Measurements from ENCODE around the gene ANAPC13.

- TF ChIP-seq, protein P1, sequence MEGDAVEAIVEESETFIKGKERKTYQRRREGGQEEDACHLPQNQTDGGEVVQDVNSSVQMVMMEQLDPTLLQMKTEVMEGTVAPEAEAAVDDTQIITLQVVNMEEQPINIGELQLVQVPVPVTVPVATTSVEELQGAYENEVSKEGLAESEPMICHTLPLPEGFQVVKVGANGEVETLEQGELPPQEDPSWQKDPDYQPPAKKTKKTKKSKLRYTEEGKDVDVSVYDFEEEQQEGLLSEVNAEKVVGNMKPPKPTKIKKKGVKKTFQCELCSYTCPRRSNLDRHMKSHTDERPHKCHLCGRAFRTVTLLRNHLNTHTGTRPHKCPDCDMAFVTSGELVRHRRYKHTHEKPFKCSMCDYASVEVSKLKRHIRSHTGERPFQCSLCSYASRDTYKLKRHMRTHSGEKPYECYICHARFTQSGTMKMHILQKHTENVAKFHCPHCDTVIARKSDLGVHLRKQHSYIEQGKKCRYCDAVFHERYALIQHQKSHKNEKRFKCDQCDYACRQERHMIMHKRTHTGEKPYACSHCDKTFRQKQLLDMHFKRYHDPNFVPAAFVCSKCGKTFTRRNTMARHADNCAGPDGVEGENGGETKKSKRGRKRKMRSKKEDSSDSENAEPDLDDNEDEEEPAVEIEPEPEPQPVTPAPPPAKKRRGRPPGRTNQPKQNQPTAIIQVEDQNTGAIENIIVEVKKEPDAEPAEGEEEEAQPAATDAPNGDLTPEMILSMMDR (IDR thresholded peaks at IDR 0.05 in 8 of 11, conservative IDR thresholded peaks at IDR 0.05 in 3 of 11): no peak
- no peak for TF ChIP-seq POLR2A (IDR thresholded peaks at IDR 0.05)
These were observed 48.5 kb downstream of the ANAPC13 start for GRCh38 chr3:134437211-134437752.
